Epithelial cell of esophagus (primary cell): ENCODE data around the gene CLIP1.
A peak's percentile ranks its signal among the peaks of the same experiment; 100 is the strongest.

Experiments used
- DNase-seq: peaks from one replicate; pipeline ENCODE4 v3.0.0; 2010; ENCODE audit warnings: low read depth
- H3K4me3 ChIP-seq: 2 replicates; pipeline ENCODE4 v1.5.1; 2011; ENCODE audit warnings: mild to moderate bottlenecking, low read length, control low read depth
- TF ChIP-seq, protein P1 (sequence below): IDR thresholded peaks from 2 replicates; pipeline ENCODE4 v1.5.1; 2011; ENCODE audit warnings: low read depth, mild to moderate bottlenecking, low read length, control low read depth, inconsistent platforms; ENCODE audit not compliant: insufficient read depth; ENCODE audit errors: missing control alignments

Gene CLIP1

DNA sequence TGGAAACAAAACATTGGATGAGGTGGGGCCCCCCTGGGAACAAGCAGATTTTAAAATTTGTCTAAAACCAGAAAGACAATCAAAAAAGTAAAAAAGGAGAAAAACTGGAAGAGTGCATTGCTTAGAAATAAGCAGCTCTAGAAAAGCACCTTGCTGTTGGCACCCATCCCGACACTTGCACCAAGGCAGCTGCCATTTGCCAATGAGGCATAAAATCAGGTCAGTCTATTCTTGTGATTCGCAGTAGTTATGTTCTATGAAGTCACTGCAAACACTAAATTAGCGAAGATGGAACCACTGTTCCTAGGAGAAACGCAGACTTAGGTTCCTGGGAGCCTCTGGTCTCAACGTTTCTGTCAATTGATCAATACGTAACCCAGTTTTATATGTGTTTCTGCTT, 172.4 kb downstream of the CLIP1 start:
- no peak overlapping the region for H3K4me3 ChIP-seq
- DNase-seq: no peak
- TF ChIP-seq, protein P1, sequence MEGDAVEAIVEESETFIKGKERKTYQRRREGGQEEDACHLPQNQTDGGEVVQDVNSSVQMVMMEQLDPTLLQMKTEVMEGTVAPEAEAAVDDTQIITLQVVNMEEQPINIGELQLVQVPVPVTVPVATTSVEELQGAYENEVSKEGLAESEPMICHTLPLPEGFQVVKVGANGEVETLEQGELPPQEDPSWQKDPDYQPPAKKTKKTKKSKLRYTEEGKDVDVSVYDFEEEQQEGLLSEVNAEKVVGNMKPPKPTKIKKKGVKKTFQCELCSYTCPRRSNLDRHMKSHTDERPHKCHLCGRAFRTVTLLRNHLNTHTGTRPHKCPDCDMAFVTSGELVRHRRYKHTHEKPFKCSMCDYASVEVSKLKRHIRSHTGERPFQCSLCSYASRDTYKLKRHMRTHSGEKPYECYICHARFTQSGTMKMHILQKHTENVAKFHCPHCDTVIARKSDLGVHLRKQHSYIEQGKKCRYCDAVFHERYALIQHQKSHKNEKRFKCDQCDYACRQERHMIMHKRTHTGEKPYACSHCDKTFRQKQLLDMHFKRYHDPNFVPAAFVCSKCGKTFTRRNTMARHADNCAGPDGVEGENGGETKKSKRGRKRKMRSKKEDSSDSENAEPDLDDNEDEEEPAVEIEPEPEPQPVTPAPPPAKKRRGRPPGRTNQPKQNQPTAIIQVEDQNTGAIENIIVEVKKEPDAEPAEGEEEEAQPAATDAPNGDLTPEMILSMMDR: no peak

DNA sequence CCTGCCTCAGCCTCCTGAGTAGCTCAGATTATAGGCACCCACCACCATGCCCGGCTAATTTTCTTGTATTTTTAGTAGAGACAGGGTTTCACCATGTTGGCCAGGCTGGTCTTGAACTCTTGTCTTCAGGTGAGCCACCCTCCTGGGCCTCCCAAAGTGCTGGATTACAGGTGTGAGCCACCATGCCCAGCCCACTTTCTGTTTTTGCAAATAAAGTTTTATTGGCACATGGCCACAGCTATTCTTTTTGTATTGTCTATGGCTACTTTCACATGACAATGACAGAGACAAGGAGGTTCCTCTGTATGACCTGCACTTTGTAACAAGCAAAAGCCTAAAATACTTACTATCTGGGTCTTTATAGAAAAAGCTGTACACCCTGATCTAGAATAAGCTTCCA, 176.9 kb downstream of the CLIP1 start:
- no peak for DNase-seq
- no peak overlapping the region for H3K4me3 ChIP-seq
- TF ChIP-seq, protein P1: no peak

DNA sequence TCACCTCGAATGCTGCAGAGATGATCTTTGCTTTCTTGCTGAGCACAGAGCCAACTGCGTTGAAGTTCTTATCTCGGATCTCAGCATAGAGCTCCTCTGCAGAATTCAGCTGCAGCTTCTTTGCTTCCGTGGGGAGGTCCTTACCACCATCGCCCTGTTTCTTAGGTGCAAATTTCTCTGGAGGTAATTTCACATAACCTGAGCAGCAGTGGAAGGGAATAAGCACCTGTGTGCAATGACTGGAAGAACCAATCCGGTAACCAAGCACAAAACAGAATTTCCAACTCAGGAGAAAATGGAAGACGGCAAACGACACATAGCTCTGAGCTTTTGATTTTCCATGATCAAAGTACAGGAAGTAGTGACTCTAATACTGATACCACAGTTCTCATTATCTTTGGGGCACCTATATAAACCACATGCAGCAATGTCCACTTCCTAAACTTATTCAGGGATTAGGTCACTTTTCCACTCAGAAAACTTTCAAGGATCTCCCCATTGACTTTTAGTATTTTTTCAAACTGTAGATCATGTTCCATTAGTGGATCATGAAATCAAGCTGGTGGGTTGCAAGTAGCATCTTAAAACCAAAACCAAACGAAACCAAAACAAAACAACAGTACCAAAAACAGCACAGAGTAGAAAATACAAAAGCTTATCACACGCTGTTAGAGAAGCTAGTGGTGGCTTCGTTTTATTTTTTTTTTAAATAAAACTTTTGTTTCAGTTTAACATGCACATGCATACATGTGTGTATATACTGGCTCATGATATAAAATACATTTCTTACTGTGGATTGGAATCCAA, 177.7 kb downstream of the CLIP1 start:
- no peak for DNase-seq
- no peak overlapping the region for H3K4me3 ChIP-seq
- TF ChIP-seq, protein P1: no peak

DNA sequence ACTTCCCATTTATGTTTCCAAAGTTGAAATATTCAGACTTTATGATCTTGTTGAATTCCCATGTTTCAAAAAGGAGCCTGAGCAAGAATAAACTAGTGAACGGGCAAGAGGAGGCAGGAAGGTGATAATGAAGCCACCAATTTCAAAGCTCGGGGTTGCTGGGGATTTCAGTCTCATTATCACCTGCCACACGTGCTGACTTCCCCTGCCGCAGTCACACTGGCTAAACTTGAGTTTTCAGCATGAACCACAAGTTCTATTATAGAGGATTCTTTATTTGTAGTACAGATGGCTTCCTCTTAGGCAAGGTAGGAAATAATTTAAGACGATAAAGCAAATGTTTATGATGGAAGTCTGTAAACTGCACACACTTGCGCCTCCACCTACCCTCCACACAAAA, 178.5 kb downstream of the CLIP1 start:
- no peak for DNase-seq
- TF ChIP-seq, protein P1: no peak
- no peak overlapping the region for H3K4me3 ChIP-seq

DNA sequence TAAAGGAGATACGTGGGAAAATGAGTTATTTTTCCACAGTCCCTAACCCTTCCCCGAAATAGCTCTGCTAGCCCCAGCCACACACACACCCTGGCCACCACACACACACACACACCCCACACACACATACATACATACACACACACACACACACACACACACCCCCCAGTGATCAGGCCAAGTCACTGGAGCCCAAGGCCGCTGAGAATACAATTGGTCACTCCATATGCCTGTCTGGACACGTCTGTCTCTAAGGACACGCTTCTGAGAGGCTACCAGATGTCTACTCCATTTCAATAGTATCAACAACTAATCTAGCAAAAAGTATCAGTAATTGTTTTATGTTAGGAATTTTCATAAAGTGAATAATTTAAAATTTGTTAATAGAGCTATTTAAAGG, 183.6 kb downstream of the CLIP1 start:
- TF ChIP-seq, protein P1: no peak
- DNase-seq: peak; percentile 76
- H3K4me3 ChIP-seq: no peak overlapping the region

DNA sequence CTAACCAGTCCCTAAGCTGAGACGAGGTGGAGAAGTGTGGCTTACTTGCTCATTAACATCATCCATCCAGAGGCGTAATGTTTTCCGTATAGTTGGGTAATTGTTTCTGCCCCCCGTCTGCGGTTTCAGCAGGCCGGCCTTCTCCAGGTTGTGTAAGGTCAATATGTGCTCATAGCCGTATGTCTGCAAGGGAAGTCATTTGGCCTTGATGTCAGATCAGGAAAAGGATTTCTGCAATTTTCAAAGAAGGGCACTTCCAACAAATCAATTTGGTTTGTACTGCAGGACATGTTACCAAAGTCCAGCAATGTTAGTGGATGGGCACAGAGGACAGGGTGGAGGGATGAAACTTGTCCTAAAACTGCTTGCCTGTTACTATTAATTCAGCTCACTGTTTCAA, 186.7 kb downstream of the CLIP1 start:
- no peak for DNase-seq
- no peak overlapping the region for H3K4me3 ChIP-seq
- TF ChIP-seq, protein P1: no peak

DNA sequence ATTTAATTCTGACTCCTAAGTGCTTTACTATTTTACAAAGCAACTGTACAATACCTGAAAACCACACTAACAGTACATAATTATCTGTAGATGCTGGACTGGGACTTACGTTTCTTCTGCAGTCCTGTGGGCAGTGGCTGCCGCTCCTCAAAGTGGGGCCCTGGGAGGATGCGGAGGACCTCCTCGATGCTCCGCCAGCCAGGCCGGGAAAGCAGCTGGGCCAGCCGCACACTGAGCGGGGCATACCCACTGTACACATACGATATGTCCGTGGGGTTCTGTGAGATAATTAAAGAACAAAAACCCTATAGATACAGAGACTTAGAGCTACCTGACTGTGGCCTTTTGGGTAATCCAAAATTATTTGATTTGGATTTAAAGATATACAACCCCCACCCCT, 189.8 kb downstream of the CLIP1 start:
- no peak for DNase-seq
- no peak overlapping the region for H3K4me3 ChIP-seq
- TF ChIP-seq, protein P1: no peak
